ENCODE results near the gene HBG1. TPM values are rescaled to one million over a fixed set of nuclear protein-coding genes. Genes with fewer than 3 reads are reported as not detected.

HBG1 gene
- total and polyA plus RNA-seq, 10 of the 15 experiments (the other 5 are each of a cell fraction or from before 2014, with no cell fraction given): 0.84 to 2.3 (median 1.9) TPM; not detected in 5

DNA sequence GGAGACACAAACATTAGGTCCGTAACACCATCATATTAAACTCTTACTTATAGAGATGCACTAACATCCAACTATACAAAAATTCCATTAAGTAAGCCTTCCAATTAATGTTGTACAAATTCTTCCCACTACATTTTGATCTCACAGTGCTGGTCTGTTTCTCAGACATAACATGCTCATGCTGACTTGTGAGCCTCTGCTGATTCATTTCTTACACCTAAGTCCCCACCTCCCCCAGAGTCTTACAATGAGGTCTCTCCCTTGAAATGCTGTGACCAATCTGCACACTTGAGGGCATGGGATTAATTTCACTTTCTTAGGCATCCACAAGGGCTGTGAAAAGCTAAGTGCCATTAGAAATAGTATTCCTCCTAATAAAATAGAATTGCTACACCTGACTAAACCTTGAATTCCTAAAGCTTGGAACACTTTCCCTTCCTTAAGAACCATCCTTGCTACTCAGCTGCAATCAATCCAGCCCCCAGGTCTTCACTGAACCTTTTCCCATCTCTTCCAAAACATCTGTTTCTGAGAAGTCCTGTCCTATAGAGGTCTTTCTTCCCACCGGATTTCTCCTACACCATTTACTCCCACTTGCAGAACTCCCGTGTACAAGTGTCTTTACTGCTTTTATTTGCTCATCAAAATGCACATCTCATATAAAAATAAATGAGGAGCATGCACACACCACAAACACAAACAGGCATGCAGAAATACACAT is 2.0 kb downstream of the HBG1 start:
- DNase-seq (ENCODE audit: low read depth, low spot score): no peak
- POLR2A ChIA-PET: no interaction called here
- no peaks in the 10 kb centered on the region for H3K9me3 ChIP-seq (replicated peaks; ENCODE audit: control insufficient read depth, insufficient read depth, low read length)
- peaks cover 0 to 2% of the 10 kb centered on the region in 2 experiments; a peak in 2 of 4 replicates for H3K27me3 ChIP-seq (replicated peaks in 1 of 2; ENCODE audit: control insufficient read depth in 2 of 2, insufficient read depth in 2 of 2, low read length in 1 of 2)
- no peak for FAIRE-seq
- ATAC-seq: no peak
- RAD21 ChIA-PET (ENCODE audit: unreplicated experiment): no interaction called here
- no peak overlapping the region for H3K9ac ChIP-seq (ENCODE audit: control insufficient read depth, insufficient read depth, low read length)
- intact Hi-C loops (cut with micrococcal nuclease; ENCODE audit: unreplicated experiment): no loop called here
- no peak overlapping the region for H3K27ac ChIP-seq (ENCODE audit: control insufficient read depth, insufficient read depth)
- no peaks in the 10 kb centered on the region for H4K20me1 ChIP-seq (ENCODE audit: control insufficient read depth, insufficient read depth)
- SMC1A ChIA-PET (ENCODE audit: uncharacterized antibody, unreplicated experiment): interaction anchor here (0.9 kb wide), 1 partner anchor 11 kb away, joined by 3 read pairs; no protein-coding TSS in a partner anchor
- no peaks in the 10 kb centered on the region for H3K79me2 ChIP-seq (ENCODE audit: control insufficient read depth, insufficient read depth, low read length)
- in situ Hi-C loops (cut with MboI): no loop called here
- CTCF ChIA-PET: no interaction called here
- H3K36me3 ChIP-seq (ENCODE audit: control insufficient read depth in 2 of 2, insufficient read depth in 2 of 2, low read length in 1 of 2): no peaks in the 10 kb centered on the region
- no peaks in the 10 kb centered on the region for H3K4me1 ChIP-seq (ENCODE audit: control insufficient read depth, insufficient read depth, low read length)
- BruUV-seq (replicated peaks): no TSS peak
- TF ChIP-seq, protein P1, sequence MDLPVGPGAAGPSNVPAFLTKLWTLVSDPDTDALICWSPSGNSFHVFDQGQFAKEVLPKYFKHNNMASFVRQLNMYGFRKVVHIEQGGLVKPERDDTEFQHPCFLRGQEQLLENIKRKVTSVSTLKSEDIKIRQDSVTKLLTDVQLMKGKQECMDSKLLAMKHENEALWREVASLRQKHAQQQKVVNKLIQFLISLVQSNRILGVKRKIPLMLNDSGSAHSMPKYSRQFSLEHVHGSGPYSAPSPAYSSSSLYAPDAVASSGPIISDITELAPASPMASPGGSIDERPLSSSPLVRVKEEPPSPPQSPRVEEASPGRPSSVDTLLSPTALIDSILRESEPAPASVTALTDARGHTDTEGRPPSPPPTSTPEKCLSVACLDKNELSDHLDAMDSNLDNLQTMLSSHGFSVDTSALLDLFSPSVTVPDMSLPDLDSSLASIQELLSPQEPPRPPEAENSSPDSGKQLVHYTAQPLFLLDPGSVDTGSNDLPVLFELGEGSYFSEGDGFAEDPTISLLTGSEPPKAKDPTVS (IDR thresholded peaks at IDR 0.05; ENCODE audit: low read depth, low read length): no peak
- TF ChIP-seq SUZ12 (IDR thresholded peaks at IDR 0.05; ENCODE audit: unreplicated experiment) (no peak), IKZF1 (conservative IDR thresholded peaks at IDR 0.05) (no peak), RAD51 (IDR thresholded peaks at IDR 0.05) (no peak), TARDBP (IDR thresholded peaks at IDR 0.05; ENCODE audit: borderline replicate concordance) (no peak), BHLHE40 (IDR thresholded peaks at IDR 0.05; ENCODE audit: borderline replicate concordance in 1 of 2, low read depth in 2 of 2, low read length in 1 of 2) (no peak), FOXM1 (IDR thresholded peaks at IDR 0.05; ENCODE audit: low read depth, low read length) (no peak), TCF12 (IDR thresholded peaks at IDR 0.05; ENCODE audit: low read depth, low read length) (no peak), WRNIP1 (IDR thresholded peaks at IDR 0.05; ENCODE audit: borderline replicate concordance, low read depth, low read length) (no peak), PAX8 (IDR thresholded peaks at IDR 0.05) (no peak), SMAD1 (IDR thresholded peaks at IDR 0.05; ENCODE audit: low read depth, partially characterized antibody) (no peak), POU2F2 (IDR thresholded peaks at IDR 0.05; ENCODE audit: borderline replicate concordance, low read depth, low read length) (no peak)
- TF ChIP-seq, protein P2, sequence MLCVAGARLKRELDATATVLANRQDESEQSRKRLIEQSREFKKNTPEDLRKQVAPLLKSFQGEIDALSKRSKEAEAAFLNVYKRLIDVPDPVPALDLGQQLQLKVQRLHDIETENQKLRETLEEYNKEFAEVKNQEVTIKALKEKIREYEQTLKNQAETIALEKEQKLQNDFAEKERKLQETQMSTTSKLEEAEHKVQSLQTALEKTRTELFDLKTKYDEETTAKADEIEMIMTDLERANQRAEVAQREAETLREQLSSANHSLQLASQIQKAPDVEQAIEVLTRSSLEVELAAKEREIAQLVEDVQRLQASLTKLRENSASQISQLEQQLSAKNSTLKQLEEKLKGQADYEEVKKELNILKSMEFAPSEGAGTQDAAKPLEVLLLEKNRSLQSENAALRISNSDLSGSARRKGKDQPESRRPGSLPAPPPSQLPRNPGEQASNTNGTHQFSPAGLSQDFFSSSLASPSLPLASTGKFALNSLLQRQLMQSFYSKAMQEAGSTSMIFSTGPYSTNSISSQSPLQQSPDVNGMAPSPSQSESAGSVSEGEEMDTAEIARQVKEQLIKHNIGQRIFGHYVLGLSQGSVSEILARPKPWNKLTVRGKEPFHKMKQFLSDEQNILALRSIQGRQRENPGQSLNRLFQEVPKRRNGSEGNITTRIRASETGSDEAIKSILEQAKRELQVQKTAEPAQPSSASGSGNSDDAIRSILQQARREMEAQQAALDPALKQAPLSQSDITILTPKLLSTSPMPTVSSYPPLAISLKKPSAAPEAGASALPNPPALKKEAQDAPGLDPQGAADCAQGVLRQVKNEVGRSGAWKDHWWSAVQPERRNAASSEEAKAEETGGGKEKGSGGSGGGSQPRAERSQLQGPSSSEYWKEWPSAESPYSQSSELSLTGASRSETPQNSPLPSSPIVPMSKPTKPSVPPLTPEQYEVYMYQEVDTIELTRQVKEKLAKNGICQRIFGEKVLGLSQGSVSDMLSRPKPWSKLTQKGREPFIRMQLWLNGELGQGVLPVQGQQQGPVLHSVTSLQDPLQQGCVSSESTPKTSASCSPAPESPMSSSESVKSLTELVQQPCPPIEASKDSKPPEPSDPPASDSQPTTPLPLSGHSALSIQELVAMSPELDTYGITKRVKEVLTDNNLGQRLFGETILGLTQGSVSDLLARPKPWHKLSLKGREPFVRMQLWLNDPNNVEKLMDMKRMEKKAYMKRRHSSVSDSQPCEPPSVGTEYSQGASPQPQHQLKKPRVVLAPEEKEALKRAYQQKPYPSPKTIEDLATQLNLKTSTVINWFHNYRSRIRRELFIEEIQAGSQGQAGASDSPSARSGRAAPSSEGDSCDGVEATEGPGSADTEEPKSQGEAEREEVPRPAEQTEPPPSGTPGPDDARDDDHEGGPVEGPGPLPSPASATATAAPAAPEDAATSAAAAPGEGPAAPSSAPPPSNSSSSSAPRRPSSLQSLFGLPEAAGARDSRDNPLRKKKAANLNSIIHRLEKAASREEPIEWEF (IDR thresholded peaks at IDR 0.05; ENCODE audit: insufficient replicate concordance, low read depth, low read length): no peak
- no peak overlapping the region for H2AFZ ChIP-seq (ENCODE audit: control insufficient read depth, low read depth, low read length)
- H3K4me2 ChIP-seq (ENCODE audit: control insufficient read depth, insufficient read depth): no peak overlapping the region
- H3K4me3 ChIP-seq: no peak overlapping the region
- 41% methylated on average over 3 of the region's 3 CpGs for WGBS (ENCODE audit: insufficient coverage, insufficient replicate concordance, low lambda C conversion rate, missing lambda C conversion rate)

Data from GM12878 (cell line).